A549 treated with AZD9567 at 1 μM for 4 hours (cell line): Measurements from ENCODE around the gene TTC36. TPM values are rescaled to one million over a fixed set of nuclear protein-coding genes. Genes with fewer than 3 reads are reported as not detected.

Experiments used
- total RNA-seq: library from RNA; stranded (reverse); fragments of 200-300 nt; extraction: Qiagen RNA extraction; gene quantifications from 5 replicates; pipeline ENCODE4 v1.2.3, GENCODE V29; 2022; ENCODE audit not compliant: insufficient read depth

The TTC36 gene
- total RNA-seq = 0.13 to 0.16 TPM in 2 of 5 replicates, not detected in the others

GRCh38 chr11:118527109-118527508, at the start of gene TTC36:
Gene TTC36 (plus strand): TSS chr11:118527474. CDS start chr11:118527495, 21 bp downstream.

GRCh38 chr11:118530683-118531596, 3.7 kb downstream of the TTC36 start, which contains the start of gene TMEM25:
Gene TMEM25 (plus strand): TSS chr11:118531192. CDS start chr11:118531802, 610 bp downstream.

DNA sequence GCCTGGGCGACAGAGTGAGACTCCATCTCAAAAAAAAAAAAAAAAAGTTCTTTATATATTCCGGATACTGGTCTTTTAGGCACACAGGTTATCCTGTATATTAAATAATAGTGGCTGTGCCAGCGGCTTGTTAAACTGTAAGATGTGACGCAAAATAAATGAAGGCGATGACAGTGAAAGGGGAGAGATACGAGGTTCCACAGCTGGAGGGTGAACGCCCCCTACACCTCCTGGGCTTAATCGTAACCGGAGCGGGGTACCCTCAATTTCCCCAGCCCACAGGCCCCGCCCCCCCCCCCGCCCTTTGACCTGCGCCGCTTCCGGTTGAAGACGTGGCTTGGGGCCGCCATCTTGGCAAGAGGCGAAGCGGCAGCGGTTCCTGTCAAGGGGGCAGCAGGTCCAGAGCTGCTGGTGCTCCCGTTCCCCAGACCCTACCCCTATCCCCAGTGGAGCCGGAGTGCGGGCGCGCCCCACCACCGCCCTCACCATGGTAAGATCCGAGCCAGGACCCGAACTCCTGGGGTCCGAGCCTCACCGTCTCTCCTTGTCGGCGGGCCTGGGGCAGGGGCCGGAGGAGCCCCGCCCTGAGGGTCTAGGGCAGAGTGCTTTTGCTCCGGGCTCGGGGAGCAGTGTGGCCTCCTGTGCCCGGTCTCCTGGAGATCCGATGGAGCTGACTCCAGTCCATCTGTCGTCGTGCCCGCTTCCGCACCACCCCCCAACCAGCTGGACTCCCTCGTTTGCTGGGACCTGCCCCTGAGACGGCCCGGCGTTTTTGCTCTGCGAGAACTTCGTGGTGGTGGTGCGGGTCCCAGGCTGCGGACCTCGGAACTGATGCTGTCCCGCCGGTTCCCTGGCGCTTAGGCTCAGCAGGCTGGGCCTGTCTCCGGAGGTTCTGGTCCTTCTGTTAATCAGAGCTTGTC, 45.0 kb downstream of the TTC36 start, which contains the start of gene ARCN1:
ARCN1 (plus strand) TSS at position 349 of the 920 bp plus-strand sequence; CDS start at position 488, 139 bp downstream.

Other genes starting within 250 kb of the TTC36 start
- not detected in 5 replicates for gene CD3E, start 222.7 kb upstream of the TTC36 start, total RNA-seq
- not detected in 5 replicates for gene CD3D, start 184.8 kb upstream of the TTC36 start, total RNA-seq
- not detected in 5 replicates for gene CD3G, start 183.1 kb upstream of the TTC36 start, total RNA-seq
- gene UBE4A, start 167.9 kb upstream of the TTC36 start, total RNA-seq = 8.9 to 12.5 TPM (median 10.0 TPM) in 5 replicates
- 145 to 210 TPM (median 194 TPM) in 5 replicates for gene ATP5MG, start 125.9 kb upstream of the TTC36 start, total RNA-seq
- 10.7 to 19.9 TPM (median 12.3 TPM) in 5 replicates for gene KMT2A, start 91.0 kb upstream of the TTC36 start, total RNA-seq
- 0.34 to 0.66 TPM (median 0.49 TPM) in 4 of 5 replicates, not detected in the other for gene TMEM25, start 3.7 kb downstream of the TTC36 start, total RNA-seq
- gene IFT46, start 38.5 kb downstream of the TTC36 start, total RNA-seq = 14.9 to 16.3 TPM (median 15.5 TPM) in 5 replicates
- 83.3 to 105 TPM (median 86.7 TPM) in 5 replicates for gene ARCN1, start 44.9 kb downstream of the TTC36 start, total RNA-seq
- gene PHLDB1, start 80.1 kb downstream of the TTC36 start, total RNA-seq = 7.6 to 11.4 TPM (median 7.8 TPM) in 5 replicates
- not detected in 5 replicates for gene TREH, start 152.2 kb downstream of the TTC36 start, total RNA-seq